GM21526 (cell line): ENCODE results near the gene CACNB3.
A peak's percentile ranks its signal among the peaks of the same experiment; 100 is the strongest.

Experiments used
- ATAC-seq: cut with Tn5 transposase; IDR thresholded peaks from one replicate; pipeline ENCODE4 v1.9.1; 2021; ENCODE audit warnings: moderate library complexity; ENCODE audit not compliant: unreplicated experiment, low FRiP score

The CACNB3 gene

GRCh38 chr12:48788524-48788853 is 29.8 kb upstream of the CACNB3 start:
- no peak for ATAC-seq

- no peak for ATAC-seq
Measured at GRCh38 chr12:48788854-48789775, 29.2 kb upstream of the CACNB3 start, which contains the start of gene ADCY6. Gene ADCY6, minus strand, starts transcription at chr12:48789089. Its CDS starts 5,655 bp downstream, at chr12:48783434.

GRCh38 chr12:48789858-48790326 is 28.4 kb upstream of the CACNB3 start:
- ATAC-seq, result no peak

- no peak for ATAC-seq
Measured at GRCh38 chr12:48793696-48794095, 24.6 kb upstream of the CACNB3 start.

- no peak for ATAC-seq
Measured at GRCh38 chr12:48794870-48795269, 23.4 kb upstream of the CACNB3 start.

- ATAC-seq, result no peak
Measured at GRCh38 chr12:48795550-48796455, 22.5 kb upstream of the CACNB3 start.

GRCh38 chr12:48796976-48797375 is 21.3 kb upstream of the CACNB3 start:
- ATAC-seq, result no peak

GRCh38 chr12:48800457-48800856 is 17.8 kb upstream of the CACNB3 start:
- ATAC-seq, result no peak

- ATAC-seq, result no peak
Measured at GRCh38 chr12:48800971-48801370, 17.3 kb upstream of the CACNB3 start.

GRCh38 chr12:48803675-48804074 is 14.6 kb upstream of the CACNB3 start:
- no peak for ATAC-seq

GRCh38 chr12:48807981-48808380 is 10.3 kb upstream of the CACNB3 start:
- no peak for ATAC-seq

- no peak for ATAC-seq
Measured at GRCh38 chr12:48810903-48811431, 7.3 kb upstream of the CACNB3 start.

- ATAC-seq, result no peak
Measured at GRCh38 chr12:48811437-48812090, 6.7 kb upstream of the CACNB3 start.

GRCh38 chr12:48812389-48812788 is 5.9 kb upstream of the CACNB3 start:
- ATAC-seq, result no peak

GRCh38 chr12:48813465-48814261 is 4.6 kb upstream of the CACNB3 start:
- no peak for ATAC-seq

GRCh38 chr12:48814262-48815125 is 3.8 kb upstream of the CACNB3 start:
- peak; percentile 59 for ATAC-seq

- ATAC-seq, result no peak
Measured at GRCh38 chr12:48815126-48816110, 2.9 kb upstream of the CACNB3 start.
